Effector CD8-positive, alpha-beta T cell (primary cell): ENCODE results near the gene CD38.

ENCODE experiments used
- DNase-seq: peaks from one replicate; lab custom pipeline; 2025; lab: John Stamatoyannopoulos, UW

Gene CD38

DNA sequence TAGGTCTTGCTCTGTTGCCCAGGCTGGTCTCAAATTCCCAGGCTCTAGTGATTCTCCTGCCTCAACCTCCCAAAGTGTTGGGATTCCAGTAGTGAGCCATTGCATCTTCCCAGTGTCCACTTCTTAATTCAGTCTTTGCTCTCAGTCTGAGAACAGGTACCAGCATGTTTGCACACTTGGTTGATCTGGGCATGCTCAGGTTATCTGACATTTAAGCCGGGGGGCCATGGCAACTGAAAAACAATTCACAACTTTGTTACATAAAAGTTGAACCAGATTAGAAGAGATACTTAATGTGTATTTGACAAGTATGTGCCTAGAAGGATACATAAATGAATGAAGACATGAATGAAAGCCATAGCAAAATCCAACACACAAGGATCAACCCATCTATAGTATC is 121.4 kb downstream of the CD38 start:
- DNase-seq = no peak

DNA sequence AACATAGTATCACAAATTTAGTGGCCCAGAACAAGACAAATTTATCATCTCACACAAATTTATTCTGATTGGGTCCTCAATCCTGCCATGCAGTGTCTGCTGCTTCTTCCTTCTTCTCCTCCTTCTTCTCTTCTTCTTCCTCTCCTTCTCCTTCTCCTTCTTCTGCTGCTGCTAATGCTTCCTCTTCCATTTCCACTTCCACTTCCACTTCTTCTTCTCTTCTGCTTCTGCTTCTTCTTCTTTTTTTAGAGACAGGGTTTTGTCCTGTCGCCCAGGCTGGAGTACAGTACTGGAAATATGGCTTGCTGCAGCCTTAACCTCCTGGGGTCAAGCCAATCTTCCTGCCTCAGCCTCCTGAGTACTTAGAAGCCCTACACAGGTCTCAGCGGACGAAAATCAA is 122.9 kb downstream of the CD38 start:
- no peak for DNase-seq

DNA sequence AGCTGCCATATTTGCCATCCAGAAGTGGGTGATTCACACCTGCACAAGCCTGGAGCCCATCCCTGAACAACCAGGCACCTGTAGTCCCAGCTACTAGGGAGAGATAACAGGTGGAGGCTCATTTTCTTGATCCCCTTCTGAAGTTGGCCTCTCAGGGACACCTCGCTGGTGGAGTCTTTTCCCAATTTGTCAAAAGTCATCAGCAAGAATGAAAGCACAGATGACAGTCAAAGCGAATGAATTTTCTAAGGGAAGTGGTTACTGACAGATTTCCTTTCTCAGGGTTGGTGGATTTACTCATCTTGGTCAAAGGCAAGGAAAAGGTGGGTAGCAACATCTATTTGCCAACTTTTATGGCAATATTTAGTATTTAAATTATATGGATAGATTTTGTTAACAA is 123.9 kb downstream of the CD38 start:
- DNase-seq = no peak

DNA sequence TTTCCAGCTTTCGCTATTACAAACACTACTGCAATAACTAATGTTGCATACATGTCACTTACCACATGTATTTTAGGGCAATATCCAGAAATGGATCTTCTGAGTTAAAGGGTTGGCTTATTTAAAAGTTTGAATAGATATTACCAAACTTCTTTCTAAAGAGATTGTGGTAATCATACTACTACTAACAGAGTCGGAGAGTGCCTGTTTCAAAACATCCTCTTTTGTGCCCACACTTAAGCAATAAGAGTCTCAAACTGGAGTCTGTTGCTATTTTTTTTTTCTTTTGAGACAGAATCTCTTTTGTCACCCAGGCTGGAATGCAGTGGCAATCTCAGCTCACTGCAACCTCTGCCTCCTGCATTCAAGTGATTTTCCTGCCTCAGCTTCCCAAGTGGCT is 124.6 kb downstream of the CD38 start:
- DNase-seq = no peak
